Activated T-helper 2 cell treated with anti-CD3 and anti-CD28 coated beads, Interferon-gamma antibody, Interleukin-2, Interleukin-4, amounts not matched to agents 10 μg/mL and 5 μg/mL and 100 μg/mL, durations not matched to agents 14 hours and 24 hours and 36 hours (primary cell): ENCODE data around the gene MYL4. TPM values are rescaled to one million over a fixed set of nuclear protein-coding genes. Genes with fewer than 3 reads are reported as not detected.

Source experiments
- DNase-seq: peaks from one replicate; pipeline ENCODE4 v3.0.0; 2021; ENCODE audit warnings: low spot score
- H3K27ac Mint-ChIP-seq: one replicate; pipeline ENCODE4 v1.8.0; 2021; ENCODE audit warnings: mixed read lengths
- H3K27me3 Mint-ChIP-seq: one replicate; pipeline ENCODE4 v1.8.0; 2021; ENCODE audit warnings: low read depth, mixed read lengths
- H3K36me3 Mint-ChIP-seq: one replicate; pipeline ENCODE4 v1.8.0; 2021; ENCODE audit warnings: low read depth, mixed read lengths
- H3K4me1 Mint-ChIP-seq: one replicate; pipeline ENCODE4 v1.8.0; 2021; ENCODE audit warnings: low read depth, mixed read lengths
- H3K4me3 Mint-ChIP-seq: one replicate; pipeline ENCODE4 v1.8.0; 2021; ENCODE audit warnings: low read depth, mild to moderate bottlenecking, moderate library complexity, mixed read lengths
- H3K9me3 Mint-ChIP-seq: one replicate; pipeline ENCODE4 v1.8.0; 2021; ENCODE audit warnings: mixed read lengths
- intact Hi-C: fragments of 100-400 bp; cut with micrococcal nuclease; formaldehyde crosslinking; loops from one replicate; pipeline ENCODE4 v1.15.1; 2023
- total RNA-seq: library from RNA; stranded (reverse); gene quantifications from 2 replicates; pipeline ENCODE4 v1.2.3, GENCODE V29; 2022

The MYL4 gene
- total RNA-seq, 1 donor from 2014 or later = not detected

DNA sequence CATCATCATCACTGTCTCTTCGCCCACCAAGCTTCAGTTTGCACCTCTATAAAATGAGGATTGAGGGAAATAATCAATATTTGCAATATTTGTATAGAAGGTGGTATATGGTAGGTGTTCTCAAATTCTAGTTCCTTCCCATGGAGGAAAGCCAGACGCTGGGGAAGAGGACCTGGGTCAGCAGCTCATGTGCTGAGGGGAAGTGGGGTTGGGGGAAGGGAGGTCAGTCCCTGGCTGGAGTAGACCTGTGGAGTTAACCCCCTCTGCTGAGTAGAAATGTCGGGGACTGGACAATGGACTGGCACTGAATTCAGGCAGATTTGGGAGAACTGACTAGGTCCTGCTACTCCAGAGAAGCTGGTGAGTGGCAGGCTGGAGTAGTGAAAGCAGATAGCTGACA, 31.7 kb downstream of the MYL4 start:
- H3K4me3 Mint-ChIP-seq = no peak overlapping the region
- no peak overlapping the region for H3K27ac Mint-ChIP-seq
- H3K36me3 Mint-ChIP-seq = no peaks in the 10 kb centered on the region
- H3K27me3 Mint-ChIP-seq = peaks cover 22% of the 10 kb centered on the region
- peaks cover 11% of the 10 kb centered on the region for H3K4me1 Mint-ChIP-seq
- intact Hi-C loops = no loop called here
- DNase-seq = no peak
- no peaks in the 10 kb centered on the region for H3K9me3 Mint-ChIP-seq

DNA sequence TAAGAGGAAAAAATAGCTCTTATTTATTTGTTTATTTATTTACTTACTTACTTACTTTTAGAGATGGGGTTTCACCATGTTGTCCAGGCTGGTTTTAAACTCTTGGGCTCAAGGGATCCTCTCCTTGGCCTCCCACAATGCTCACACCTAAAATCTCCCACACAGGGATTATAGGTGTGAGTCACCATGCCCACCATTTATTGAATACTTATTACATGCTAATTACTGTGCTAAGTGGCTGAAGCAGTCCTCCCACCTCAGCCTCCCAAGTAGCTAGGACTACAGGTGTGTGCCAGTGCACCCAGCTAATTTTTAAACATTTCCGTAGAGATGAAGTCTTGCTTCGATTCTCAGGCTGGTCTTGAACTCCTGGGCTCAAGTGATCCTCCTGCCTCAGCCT, 33.5 kb downstream of the MYL4 start:
- Mint-ChIP-seq H3K9me3 (no peaks in the 10 kb centered on the region), H3K4me1 (peaks cover 11% of the 10 kb centered on the region), H3K36me3 (no peaks in the 10 kb centered on the region), H3K4me3 (no peak overlapping the region), H3K27me3 (peaks cover 32% of the 10 kb centered on the region), H3K27ac (no peak overlapping the region)
- intact Hi-C loops = no loop called here
- DNase-seq = no peak

DNA sequence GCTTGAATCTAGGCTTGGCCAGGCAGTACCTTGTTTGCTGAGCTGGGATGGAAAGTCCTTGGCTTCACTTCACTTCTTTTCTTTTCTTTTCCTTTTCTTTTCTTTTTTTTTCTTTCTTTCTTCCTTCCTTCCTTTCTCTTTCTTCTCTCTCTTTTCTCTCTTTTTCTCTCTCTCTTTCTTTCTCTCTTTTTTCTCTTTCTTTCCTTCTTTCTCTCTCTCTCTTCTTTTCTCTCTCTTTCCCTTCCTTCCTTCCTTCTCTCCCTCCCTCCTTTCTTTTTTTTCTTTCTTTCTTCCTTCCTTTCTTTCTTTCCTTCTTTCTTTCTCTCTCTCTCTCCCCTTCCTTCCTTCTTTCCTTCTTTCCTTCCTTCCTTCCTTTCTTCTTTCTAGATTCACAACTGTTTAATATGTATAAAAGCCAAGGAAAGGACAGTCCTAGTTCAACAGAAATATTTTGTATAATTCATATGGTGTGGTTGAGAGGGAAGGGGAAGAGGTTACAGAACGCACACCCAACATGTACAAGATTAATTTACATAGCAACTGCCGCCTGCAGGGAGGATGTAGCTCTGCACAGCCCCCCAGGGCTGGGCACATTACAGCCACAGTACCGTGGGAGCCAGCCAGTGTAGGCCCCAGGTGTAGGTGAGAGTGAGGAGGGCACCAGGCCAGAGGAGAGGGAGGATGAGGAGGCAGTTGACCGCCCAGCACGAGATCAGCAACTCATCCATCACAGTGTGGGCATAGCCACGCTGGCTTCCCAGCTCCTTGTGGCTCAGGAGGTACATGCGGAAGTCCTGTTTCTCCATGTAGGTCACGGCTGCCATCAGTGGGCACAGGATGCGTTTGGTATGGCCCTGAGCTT, 34.8 kb downstream of the MYL4 start:
- DNase-seq = no peak
- H3K27me3 Mint-ChIP-seq = peaks cover 42% of the 10 kb centered on the region
- intact Hi-C loops = no loop called here
- H3K9me3 Mint-ChIP-seq = no peaks in the 10 kb centered on the region
- H3K4me1 Mint-ChIP-seq = peaks cover 11% of the 10 kb centered on the region
- H3K27ac Mint-ChIP-seq = no peak overlapping the region
- H3K4me3 Mint-ChIP-seq = no peak overlapping the region
- H3K36me3 Mint-ChIP-seq = no peaks in the 10 kb centered on the region

DNA sequence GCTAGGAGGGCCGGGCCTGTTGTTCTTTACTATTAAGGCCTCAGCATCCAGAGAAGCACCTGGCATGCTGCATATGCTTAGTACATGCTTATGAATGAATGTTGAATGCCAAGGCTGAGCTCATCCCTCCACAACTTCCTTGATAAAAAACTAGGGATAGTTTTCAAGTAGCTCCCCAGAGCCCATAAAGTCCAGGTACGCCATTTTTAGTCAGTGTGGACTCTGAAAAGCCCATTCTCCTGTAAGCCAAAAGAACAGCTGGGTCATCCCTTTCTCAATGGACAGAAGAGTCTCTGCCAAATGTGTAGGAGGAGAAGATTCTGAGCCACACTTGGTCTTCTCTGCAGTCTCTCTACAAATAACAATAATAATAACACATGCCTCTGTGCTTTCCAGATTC, 35.5 kb downstream of the MYL4 start:
- H3K27me3 Mint-ChIP-seq = peaks cover 43% of the 10 kb centered on the region
- H3K4me1 Mint-ChIP-seq = peaks cover 7% of the 10 kb centered on the region
- intact Hi-C loops = no loop called here
- H3K4me3 Mint-ChIP-seq = no peak overlapping the region
- no peak for DNase-seq
- no peaks in the 10 kb centered on the region for H3K9me3 Mint-ChIP-seq
- H3K27ac Mint-ChIP-seq = no peak overlapping the region
- no peaks in the 10 kb centered on the region for H3K36me3 Mint-ChIP-seq

DNA sequence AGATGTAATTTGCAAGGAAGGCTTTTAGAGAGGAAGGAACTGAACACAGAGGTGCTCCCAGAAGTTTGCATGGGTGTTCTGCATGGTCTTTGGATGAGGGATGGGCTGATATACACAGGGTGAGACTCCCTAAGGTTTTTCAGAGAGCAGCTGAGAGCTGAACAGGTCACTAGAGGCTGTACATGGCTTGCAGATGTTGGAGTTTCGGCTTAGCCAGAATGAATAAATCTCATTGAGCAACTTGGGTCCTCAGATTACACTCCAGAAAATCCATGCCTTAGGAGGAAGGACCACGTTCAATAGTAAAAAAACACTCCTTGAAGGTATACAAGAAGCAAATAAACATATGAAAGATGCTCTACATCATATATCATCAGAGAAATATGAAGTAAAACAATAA, 37.0 kb downstream of the MYL4 start:
- Mint-ChIP-seq H3K36me3 (no peaks in the 10 kb centered on the region), H3K4me1 (no peaks in the 10 kb centered on the region), H3K27ac (no peak overlapping the region), H3K27me3 (peaks cover 46% of the 10 kb centered on the region), H3K4me3 (no peak overlapping the region), H3K9me3 (no peaks in the 10 kb centered on the region)
- no peak for DNase-seq
- intact Hi-C loops = no loop called here

DNA sequence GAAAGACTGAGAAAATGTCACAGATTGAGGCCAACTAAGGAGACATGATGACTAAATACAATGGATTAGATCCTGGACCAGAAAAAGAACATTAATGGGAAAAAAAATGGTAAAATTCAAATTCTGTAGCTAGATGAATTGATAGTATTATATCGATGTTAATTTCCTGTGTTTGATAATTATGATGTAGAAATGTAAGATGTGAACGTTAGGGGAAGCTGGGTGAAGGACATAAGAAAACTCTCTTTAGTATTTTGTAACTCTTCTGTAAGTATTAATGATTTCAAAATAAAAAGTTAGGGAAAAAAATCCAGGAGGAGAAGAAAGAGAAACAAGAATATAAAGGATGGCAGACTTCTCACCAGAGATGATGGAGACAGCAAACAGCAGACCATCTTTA, 41.7 kb downstream of the MYL4 start:
- peaks cover 8% of the 10 kb centered on the region for H3K4me1 Mint-ChIP-seq
- H3K27me3 Mint-ChIP-seq = peaks cover 59% of the 10 kb centered on the region
- H3K9me3 Mint-ChIP-seq = no peaks in the 10 kb centered on the region
- H3K4me3 Mint-ChIP-seq = no peak overlapping the region
- intact Hi-C loops = no loop called here
- no peaks in the 10 kb centered on the region for H3K36me3 Mint-ChIP-seq
- DNase-seq = no peak
- H3K27ac Mint-ChIP-seq = no peak overlapping the region

DNA sequence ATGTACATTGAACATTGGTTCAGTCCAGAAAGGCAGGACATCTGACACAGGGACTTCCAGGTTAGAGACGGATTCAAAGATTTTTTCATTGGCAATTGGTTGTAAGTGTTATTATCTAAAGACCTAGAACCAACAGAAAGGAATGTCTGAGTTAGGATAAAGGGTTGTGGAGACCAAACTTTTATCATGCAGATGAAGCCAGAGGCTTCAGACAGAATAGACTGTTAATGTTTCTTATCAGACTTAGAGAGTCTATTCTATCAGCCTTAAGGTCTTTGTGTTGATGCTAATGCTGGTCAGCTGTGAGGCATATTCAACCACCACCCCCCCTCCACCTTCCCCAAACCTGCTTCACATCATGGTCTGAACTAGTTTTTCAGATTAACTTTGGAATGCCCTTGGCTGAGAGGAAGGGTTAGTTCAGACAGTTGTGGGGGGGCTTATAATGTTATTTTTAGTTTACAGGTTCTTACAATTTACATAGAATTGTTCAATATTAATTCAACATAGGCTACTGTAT, 42.3 kb downstream of the MYL4 start:
- intact Hi-C loops = no loop called here
- no peaks in the 10 kb centered on the region for H3K36me3 Mint-ChIP-seq
- H3K27me3 Mint-ChIP-seq = peaks cover 57% of the 10 kb centered on the region
- H3K4me3 Mint-ChIP-seq = no peak overlapping the region
- DNase-seq = no peak
- H3K4me1 Mint-ChIP-seq = peaks cover 8% of the 10 kb centered on the region
- H3K9me3 Mint-ChIP-seq = no peaks in the 10 kb centered on the region
- no peak overlapping the region for H3K27ac Mint-ChIP-seq

DNA sequence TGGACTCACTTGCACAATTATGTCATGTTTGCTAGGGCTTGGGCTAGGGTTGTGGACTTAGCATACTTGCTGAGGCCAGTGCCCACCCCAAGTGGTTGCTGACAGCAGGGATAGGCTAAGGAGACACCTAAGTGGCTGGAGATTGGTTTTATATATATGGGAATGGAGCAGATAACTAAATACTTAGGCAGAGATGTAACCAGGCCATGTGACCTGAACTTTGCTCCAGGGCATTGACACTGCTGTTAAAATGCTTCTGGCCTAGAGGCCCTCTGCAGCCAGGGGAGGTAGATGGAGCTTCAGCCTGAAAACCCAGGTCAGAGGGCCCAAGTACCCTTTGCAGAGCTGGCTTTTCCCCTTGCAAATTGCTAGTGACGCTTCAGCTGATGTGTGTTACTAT, 43.1 kb downstream of the MYL4 start:
- H3K9me3 Mint-ChIP-seq = no peaks in the 10 kb centered on the region
- peak overlapping the region; percentile 52 for H3K4me3 Mint-ChIP-seq
- H3K4me1 Mint-ChIP-seq = peaks cover 10% of the 10 kb centered on the region
- H3K27me3 Mint-ChIP-seq = peaks cover 61% of the 10 kb centered on the region
- no peaks in the 10 kb centered on the region for H3K36me3 Mint-ChIP-seq
- no peak overlapping the region for H3K27ac Mint-ChIP-seq
- intact Hi-C loops = no loop called here
- no peak for DNase-seq

DNA sequence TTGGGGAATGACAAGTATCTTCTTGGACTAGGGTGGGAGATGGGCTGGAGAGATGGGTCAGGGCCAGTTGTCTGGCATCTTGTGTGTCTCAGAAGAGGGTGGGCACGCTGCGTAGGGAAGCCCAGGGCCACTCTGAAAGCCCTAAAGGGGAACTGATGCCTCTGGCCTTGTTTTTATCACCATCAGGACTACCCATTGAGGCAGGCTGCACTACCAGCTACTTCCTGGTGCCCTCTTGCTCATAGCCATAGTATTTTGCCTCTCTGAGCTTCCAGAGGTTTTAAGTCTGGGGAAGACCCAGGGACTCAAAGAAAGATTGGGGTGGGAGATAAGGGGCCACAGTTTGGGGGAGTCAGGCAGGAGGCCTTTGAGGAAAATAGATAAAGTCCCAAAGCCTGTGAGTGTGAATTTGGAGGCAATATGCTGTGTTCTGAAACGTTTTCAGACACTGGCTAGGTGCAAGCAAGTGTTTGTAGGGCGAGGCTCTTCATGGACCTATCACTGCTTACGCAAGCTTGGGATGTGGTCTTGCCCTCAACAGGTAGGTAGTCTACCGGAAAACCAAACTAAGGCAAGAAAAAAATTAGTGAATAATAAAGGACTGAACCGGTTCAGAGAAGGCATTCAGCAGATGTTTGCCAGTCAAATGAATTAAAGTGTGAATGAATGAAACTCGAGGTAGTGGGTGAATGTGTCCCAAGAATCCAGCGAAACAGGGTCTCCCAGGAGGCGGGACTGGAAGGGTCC, 43.8 kb downstream of the MYL4 start:
- intact Hi-C loops = no loop called here
- H3K27ac Mint-ChIP-seq = peak overlapping the region; percentile 20
- H3K9me3 Mint-ChIP-seq = no peaks in the 10 kb centered on the region
- H3K36me3 Mint-ChIP-seq = no peaks in the 10 kb centered on the region
- H3K4me3 Mint-ChIP-seq = peak overlapping the region; percentile 65
- H3K4me1 Mint-ChIP-seq = peaks cover 17% of the 10 kb centered on the region
- DNase-seq = no peak
- peaks cover 65% of the 10 kb centered on the region for H3K27me3 Mint-ChIP-seq

DNA sequence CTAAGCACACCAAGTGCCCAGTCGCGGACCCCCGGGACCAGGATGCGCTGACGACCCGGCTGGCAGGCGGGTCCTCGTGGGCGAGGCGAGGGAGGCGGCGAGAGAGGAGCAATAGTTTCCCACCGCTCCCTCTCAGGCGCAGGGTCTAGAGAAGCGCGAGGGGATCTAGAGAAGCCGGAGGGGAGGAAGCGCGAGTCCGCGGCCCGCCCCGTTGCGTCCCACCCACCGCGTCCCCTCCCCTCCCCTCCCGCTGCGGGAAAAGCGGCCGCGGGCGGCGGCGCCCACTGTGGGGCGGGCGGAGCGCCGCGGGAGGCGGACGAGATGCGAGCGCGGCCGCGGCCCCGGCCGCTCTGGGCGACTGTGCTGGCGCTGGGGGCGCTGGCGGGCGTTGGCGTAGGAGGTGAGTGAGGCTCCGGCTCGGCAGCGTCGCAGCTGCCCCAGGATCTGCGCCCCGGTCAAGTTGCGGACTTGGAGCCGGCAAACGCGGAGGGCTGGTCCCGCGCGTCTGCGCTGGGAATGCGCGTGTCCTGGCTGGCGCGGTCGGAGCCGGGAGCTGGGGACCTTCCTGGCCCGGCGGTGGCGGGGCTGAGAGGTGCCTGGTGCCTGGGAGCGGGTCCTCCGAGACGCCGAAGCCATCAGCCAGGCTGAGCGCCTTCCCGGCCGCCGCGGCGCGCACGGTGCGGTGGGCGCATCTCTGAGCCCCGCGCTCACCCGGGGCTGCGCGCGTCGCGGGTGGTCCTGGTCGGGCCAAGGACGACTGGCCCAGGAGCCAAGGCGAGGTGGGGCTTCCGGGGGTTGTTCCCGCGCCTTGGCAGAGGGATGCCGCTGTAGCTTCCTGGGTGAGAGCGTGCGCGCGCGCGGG, 44.6 kb downstream of the MYL4 start, which contains the start of gene ITGB3:
ITGB3 (plus strand) TSS at position 287 of the 862 bp plus-strand sequence; CDS start at position 322, 35 bp downstream.
- H3K4me1 Mint-ChIP-seq = peaks cover 23% of the 10 kb centered on the region
- H3K27me3 Mint-ChIP-seq = peaks cover 64% of the 10 kb centered on the region
- H3K27ac Mint-ChIP-seq = peak within 1 kb of the TSS; percentile 20
- intact Hi-C loops = no loop called here
- H3K36me3 Mint-ChIP-seq = no peaks in the 10 kb centered on the region
- DNase-seq = peak; percentile 53
- peak within 1 kb of the TSS; percentile 81 for H3K4me3 Mint-ChIP-seq
- no peaks in the 10 kb centered on the region for H3K9me3 Mint-ChIP-seq

DNA sequence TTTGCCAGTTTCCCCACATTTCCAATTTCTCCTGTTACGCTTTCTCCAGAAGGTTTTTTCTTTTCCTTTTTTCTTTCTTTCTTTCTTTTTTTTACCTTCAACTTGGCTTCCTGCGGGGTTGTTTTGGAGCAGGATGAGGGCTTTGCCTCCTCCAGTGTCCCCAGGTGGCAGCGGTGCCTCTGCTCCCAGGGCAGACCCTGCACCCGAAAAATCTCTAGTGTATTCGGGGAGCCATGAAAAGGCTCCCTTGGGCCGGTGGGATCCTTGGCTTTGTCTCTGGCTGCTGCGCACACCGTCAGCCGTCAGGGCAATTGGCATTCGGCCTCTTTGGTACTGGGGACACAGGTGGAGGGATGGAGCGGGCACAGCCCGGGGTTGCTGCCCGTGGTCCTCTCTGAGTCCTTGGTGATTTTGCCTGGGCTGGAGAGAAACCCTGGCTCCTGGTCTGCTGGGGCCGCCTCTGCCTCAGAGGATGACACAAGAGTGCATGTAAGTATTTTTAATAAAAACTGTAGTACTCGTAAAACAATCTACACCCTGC, 45.3 kb downstream of the MYL4 start:
- no peak for DNase-seq
- no peaks in the 10 kb centered on the region for H3K9me3 Mint-ChIP-seq
- no peak overlapping the region for H3K27ac Mint-ChIP-seq
- peak overlapping the region; percentile 81 for H3K4me3 Mint-ChIP-seq
- H3K36me3 Mint-ChIP-seq = no peaks in the 10 kb centered on the region
- intact Hi-C loops = no loop called here
- peaks cover 23% of the 10 kb centered on the region for H3K4me1 Mint-ChIP-seq
- H3K27me3 Mint-ChIP-seq = peaks cover 64% of the 10 kb centered on the region

DNA sequence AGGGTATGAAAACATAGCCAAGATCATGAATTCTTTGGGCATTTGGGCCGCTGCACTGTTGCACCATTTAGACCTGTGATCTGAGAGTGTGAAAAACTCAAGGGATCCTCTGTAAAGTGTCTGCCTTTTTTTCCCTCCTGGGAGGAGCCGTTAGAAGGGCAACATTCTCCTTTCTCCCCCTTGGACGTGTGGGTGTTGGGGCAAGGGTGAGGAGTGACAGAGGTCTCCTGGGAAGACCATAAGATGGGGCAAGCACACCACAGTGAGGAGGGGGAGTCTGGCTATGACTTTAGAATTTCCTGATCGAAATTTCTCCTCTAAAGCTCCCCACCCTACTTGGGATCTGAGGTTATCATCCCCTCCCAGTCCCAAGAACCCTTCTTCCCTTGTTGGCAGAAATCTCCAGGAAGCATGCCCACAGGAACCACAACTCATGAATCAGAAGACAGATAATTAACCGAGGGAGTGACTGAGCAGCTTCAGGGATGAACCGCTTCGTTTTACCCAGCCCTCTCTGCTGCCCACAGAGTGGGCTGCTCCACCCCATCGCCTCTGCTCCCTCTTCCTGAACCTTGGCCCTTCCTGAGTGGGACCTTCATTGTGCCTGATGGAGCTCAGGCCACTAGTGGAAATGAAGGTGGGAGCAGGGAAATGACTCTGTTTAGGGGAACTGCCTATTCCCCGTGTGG, 48.6 kb downstream of the MYL4 start:
- no peak overlapping the region for H3K4me3 Mint-ChIP-seq

More for the DNA sequence above, 48.6 kb downstream of the MYL4 start:
- Mint-ChIP-seq H3K27me3 (peaks cover 57% of the 10 kb centered on the region), H3K27ac (no peak overlapping the region), H3K9me3 (no peaks in the 10 kb centered on the region), H3K36me3 (no peaks in the 10 kb centered on the region), H3K4me1 (peaks cover 23% of the 10 kb centered on the region)
- no peak for DNase-seq
- intact Hi-C loops = loop anchor here (2.0 kb wide), 1 partner anchor 43 kb away; no protein-coding TSS in a partner anchor
